Hepatocyte (in vitro differentiated cells): ENCODE results near the gene MAPK8IP3. TPM values are rescaled to one million over a fixed set of nuclear protein-coding genes. Genes with fewer than 3 reads are reported as not detected.

Experiments
- DNase-seq: peaks from one replicate; pipeline ENCODE4 v3.0.0-alpha.2; 2016; ENCODE audit warnings: low spot score
- H2AFZ ChIP-seq: fragments of 200-600 bp; sonication (generic); 2 replicates; pipeline ENCODE4 v1.6.0; 2016; ENCODE audit warnings: antibody characterized with exemption, mild to moderate bottlenecking
- H3K27ac ChIP-seq: fragments of 200-600 bp; sonication (generic); 2 replicates; pipeline ENCODE4 v1.5.1; 2016; ENCODE audit warnings: mild to moderate bottlenecking
- H3K27me3 ChIP-seq: fragments of 200-600 bp; sonication (generic); 2 replicates; pipeline ENCODE4 v1.6.1; 2016
- H3K36me3 ChIP-seq: fragments of 200-600 bp; sonication (generic); replicated peaks from 2 replicates; pipeline ENCODE4 v1.5.1; 2016; ENCODE audit warnings: low read depth; ENCODE audit not compliant: insufficient read depth
- H3K4me1 ChIP-seq: fragments of 200-600 bp; sonication (generic); 2 replicates; pipeline ENCODE4 v1.5.1; 2016; ENCODE audit warnings: mild to moderate bottlenecking, moderate library complexity; ENCODE audit not compliant: insufficient read depth
- H3K4me2 ChIP-seq: fragments of 200-600 bp; sonication (generic); 2 replicates; pipeline ENCODE4 v1.6.0; 2016
- H3K4me3 ChIP-seq: fragments of 200-600 bp; sonication (generic); 2 replicates; pipeline ENCODE4 v1.5.1; 2016; ENCODE audit warnings: mild to moderate bottlenecking
- H3K79me2 ChIP-seq: fragments of 200-600 bp; sonication (generic); 2 replicates; pipeline ENCODE4 v1.6.0; 2017; ENCODE audit warnings: mild to moderate bottlenecking
- H3K9me2 ChIP-seq: fragments of 200-600 bp; sonication (generic); replicated peaks from 2 replicates; pipeline ENCODE4 v1.6.0; 2017; ENCODE audit warnings: mild to moderate bottlenecking; ENCODE audit not compliant: insufficient read depth
- H3K9me3 ChIP-seq: fragments of 200-600 bp; sonication (generic); 2 replicates; pipeline ENCODE4 v1.5.1; 2016; ENCODE audit warnings: low read depth, mild to moderate bottlenecking
- H4K20me1 ChIP-seq: fragments of 200-600 bp; sonication (generic); 2 replicates; pipeline ENCODE4 v1.6.0; 2016; ENCODE audit warnings: mild to moderate bottlenecking; ENCODE audit not compliant: insufficient read depth, poor library complexity, severe bottlenecking
- CTCF ChIP-seq: fragments of 200-600 bp; sonication (generic); IDR thresholded peaks from 2 replicates; pipeline ENCODE4 v1.5.1; 2016; ENCODE audit warnings: antibody characterized with exemption, mild to moderate bottlenecking; ENCODE audit not compliant: poor library complexity
- EZH2 ChIP-seq: fragments of 200-600 bp; sonication (generic); IDR thresholded peaks from 2 replicates; pipeline ENCODE4 v1.6.1; 2016; ENCODE audit warnings: antibody characterized with exemption, mild to moderate bottlenecking, borderline replicate concordance
- EZH2phosphoT487 ChIP-seq: fragments of 200-600 bp; sonication (generic); IDR thresholded peaks from one replicate; pipeline ENCODE4 v1.6.1; 2018; ENCODE audit warnings: antibody characterized with exemption, mild to moderate bottlenecking, low read depth, moderate library complexity; ENCODE audit not compliant: unreplicated experiment, severe bottlenecking
- WGBS: methylation state at CpG from one replicate; pipeline ENCODE4 v1.1.6; 2016; ENCODE audit warnings: low lambda C conversion rate; ENCODE audit errors: missing lambda C conversion rate; 5-methylcytosine and 5-hydroxymethylcytosine counted together
- polyA plus RNA-seq: library from polyadenylated mRNA; unstranded; fragments of >200 nt; fragmentation: Nextera tagmentation; extraction: Ambion mirVana; gene quantifications from 2 replicates; pipeline ENCODE4 v1.2.1, GENCODE V29; 2016
- total RNA-seq: library from RNA; depleted of rRNA; stranded (reverse); fragments of >200 nt; gene quantifications from 2 replicates; pipeline ENCODE4 v1.2.3, GENCODE V29; 2014

Gene MAPK8IP3
- total and polyA plus RNA-seq, 2 experiments from 2014 or later = 42.3 to 44.9 TPM

GRCh38 chr16:1676661-1677060, 29.3 kb upstream of the MAPK8IP3 start:
- Histone ChIP-seq H3K4me1 (peaks cover 12% of the 10 kb centered on the region), H3K36me3 (no peaks in the 10 kb centered on the region)

GRCh38 chr16:1677339-1677738, 28.7 kb upstream of the MAPK8IP3 start:
- Histone ChIP-seq H3K4me1 (peaks cover 12% of the 10 kb centered on the region), H3K27ac (no peak overlapping the region), H2AFZ (no peak overlapping the region), H3K79me2 (peaks cover 38% of the 10 kb centered on the region), H3K4me3 (no peak overlapping the region), H3K9me3 (no peaks in the 10 kb centered on the region), H3K27me3 (no peaks in the 10 kb centered on the region), H3K4me2 (peak overlapping the region; percentile 73), H4K20me1 (peaks cover 3% of the 10 kb centered on the region), H3K36me3 (no peaks in the 10 kb centered on the region), H3K9me2 (no peaks in the 10 kb centered on the region)
- no peak for TF ChIP-seq EZH2phosphoT487
- TF ChIP-seq EZH2 = no peak
- TF ChIP-seq CTCF = no peak
- WGBS = 92% methylated on average over 17 of the region's 18 CpGs
- DNase-seq = no peak

More at GRCh38 chr16:1676661-1677060, 29.3 kb upstream of the MAPK8IP3 start:
- no peak for DNase-seq
- Histone ChIP-seq H3K27me3 (no peaks in the 10 kb centered on the region), H4K20me1 (peaks cover 3% of the 10 kb centered on the region), H3K79me2 (peaks cover 31% of the 10 kb centered on the region), H2AFZ (no peak overlapping the region), H3K27ac (no peak overlapping the region), H3K9me3 (no peaks in the 10 kb centered on the region), H3K4me2 (no peak overlapping the region), H3K4me3 (no peak overlapping the region), H3K9me2 (no peaks in the 10 kb centered on the region)
- 95% methylated on average over 12 of the region's 12 CpGs for WGBS
- no peak for TF ChIP-seq CTCF
- TF ChIP-seq EZH2 = no peak

- Histone ChIP-seq H3K4me3 (peak within 1 kb of the TSS; percentile 62), H3K9me2 (no peaks in the 10 kb centered on the region), H3K4me2 (peak within 1 kb of the TSS; percentile 95), H3K36me3 (no peaks in the 10 kb centered on the region), H3K4me1 (peaks cover 12% of the 10 kb centered on the region), H4K20me1 (peaks cover 3% of the 10 kb centered on the region), H2AFZ (peak within 1 kb of the TSS; percentile 9), H3K27me3 (no peaks in the 10 kb centered on the region), H3K27ac (peak within 1 kb of the TSS; percentile 87), H3K79me2 (peaks cover 45% of the 10 kb centered on the region), H3K9me3 (no peaks in the 10 kb centered on the region)
- WGBS = under 1% methylated on average over 62 of the region's 79 CpGs
- TF ChIP-seq CTCF (no peak), EZH2phosphoT487 (no peak), EZH2 (no peak)
- peak; percentile 98 for DNase-seq
Measured at GRCh38 chr16:1677942-1678499, 28.0 kb upstream of the MAPK8IP3 start, which contains the start of gene JPT2. Gene JPT2 (plus strand): TSS chr16:1678279. CDS start chr16:1678313, 34 bp downstream.
